HepG2 (cell line): ENCODE measurements around the gene TFPI. TPM values are rescaled to one million over a fixed set of nuclear protein-coding genes. Genes with fewer than 3 reads are reported as not detected.

Experiments
- ATAC-seq: fragments of 200-7000 bp; cut with Tn5 transposase; 3 replicates; pipeline ENCODE4 v1.9.1; 2020; ENCODE audit warnings: mild to moderate bottlenecking, moderate library complexity
- BruUV-seq: library from RNA; stranded (reverse); fragments of 400-500 nt; replicated peaks from 2 replicates; lab custom pipeline; 2021; lab: Mats Ljungman, UMichigan
- CTCF ChIA-PET: fragments of 300-600 bp; formaldehyde crosslinking; extraction: SDS; loops from one replicate; lab custom pipeline; 2021; ENCODE audit warnings: low total read pairs, inconsistent platforms, low intra/inter-chr PET ratio; lab: Yijun Ruan, JAX
- POLR2A ChIA-PET: fragments of 350-600 bp; sonication (Branson Sonifier 250); formaldehyde crosslinking; loops from one replicate; lab custom pipeline; 2020; ENCODE audit warnings: antibody characterized with exemption, inconsistent platforms; lab: Yijun Ruan, JAX
- DNase-seq: peaks from one replicate; pipeline ENCODE4 v3.0.0-alpha.2; 2015; ENCODE audit warnings: low spot score
- FAIRE-seq: peaks from 3 replicates; lab custom pipeline; 2011; peaks lifted over from hg19 to GRCh38; lab: Jason Lieb, UNC
- H2AFZ ChIP-seq: one replicate; pipeline ENCODE4 v1.6.1; 2011; ENCODE audit warnings: low read length, inconsistent platforms
- H3K27ac ChIP-seq: fragments of 300-600 bp; 3 replicates; pipeline ENCODE4 v1.8.0; 2011; ENCODE audit warnings: mixed run types, mild to moderate bottlenecking, mixed read lengths, low read length, inconsistent platforms; ENCODE audit not compliant: insufficient read depth; ENCODE audit errors: extremely low read length
- H3K27me3 ChIP-seq, 2 experiments: fragments of 200-600 bp in 1 of 2; 2 replicates in 1 of 2; 3 replicates in 1 of 2; pipeline versions ENCODE4 v1.6.0 to v1.8.0; 2011; ENCODE audit warnings: low read length in 2 of 2, mild to moderate bottlenecking in 2 of 2, moderate library complexity in 2 of 2, inconsistent platforms in 1 of 2; ENCODE audit not compliant: insufficient read depth in 2 of 2, control insufficient read depth in 1 of 2
- H3K36me3 ChIP-seq, 2 experiments: fragments of 200-600 bp in 1 of 2; replicated peaks in 1 of 2; 2 replicates in 1 of 2; 3 replicates in 1 of 2; pipeline versions ENCODE4 v1.5.1 to v1.8.0; 2011; ENCODE audit warnings: low read length in 2 of 2, inconsistent platforms in 1 of 2; ENCODE audit not compliant: insufficient read depth in 2 of 2, control insufficient read depth in 1 of 2
- H3K4me1 ChIP-seq: 2 replicates; pipeline ENCODE4 v1.5.1; 2012; ENCODE audit warnings: low read length, inconsistent platforms; ENCODE audit not compliant: insufficient read depth
- H3K4me2 ChIP-seq: 2 replicates; pipeline ENCODE4 v1.6.0; 2011; ENCODE audit warnings: low read depth, low read length, inconsistent platforms
- H3K4me3 ChIP-seq, 3 experiments: fragments of 200-600 bp in 1 of 3; sonication (generic), shearing (Covaris generic) in 1 of 3; replicated peaks in 1 of 3; 2 replicates each; pipeline ENCODE4 v1.5.1; 2011 to 2016; ENCODE audit warnings: low read length in 3 of 3, inconsistent platforms in 2 of 3, low read depth in 2 of 3, mild to moderate bottlenecking in 2 of 3, control low read depth in 1 of 3, mixed read lengths in 1 of 3; ENCODE audit not compliant: insufficient read depth in 1 of 3
- H3K79me2 ChIP-seq: one replicate; pipeline ENCODE4 v1.6.1; 2011; ENCODE audit warnings: low read length, inconsistent platforms; ENCODE audit not compliant: insufficient read depth
- H3K9ac ChIP-seq: 2 replicates; pipeline ENCODE4 v1.6.0; 2011; ENCODE audit warnings: mild to moderate bottlenecking, low read depth, low read length, inconsistent platforms; ENCODE audit not compliant: insufficient read depth
- H3K9me3 ChIP-seq: 2 replicates; pipeline ENCODE4 v1.5.1; 2012; ENCODE audit warnings: mild to moderate bottlenecking, low read length
- H4K20me1 ChIP-seq: 2 replicates; pipeline ENCODE4 v1.6.0; 2011; ENCODE audit warnings: inconsistent platforms, mild to moderate bottlenecking, low read length, moderate library complexity; ENCODE audit not compliant: insufficient read depth
- BORCS8-MEF2B ChIP-seq: sonication (generic); formaldehyde crosslinking; IDR thresholded peaks from 2 replicates; pipeline ENCODE4 v1.8.0; 2022; ENCODE audit warnings: mild to moderate bottlenecking, missing genetic modification reagents
- MED1 ChIP-seq: sonication (generic); formaldehyde crosslinking; IDR thresholded peaks from 2 replicates; pipeline ENCODE4 v1.4.0; 2020; ENCODE audit warnings: missing genetic modification reagents
- NFRKB ChIP-seq: fragments of 450-650 bp; IDR thresholded peaks from 2 replicates; pipeline ENCODE4 v1.6.1; 2017
- NR2F2 ChIP-seq: IDR thresholded peaks from 2 replicates; pipeline ENCODE4 v1.6.1; 2012; ENCODE audit warnings: low read depth, inconsistent platforms, borderline replicate concordance
- SOX5 ChIP-seq: IDR thresholded peaks from 2 replicates; pipeline ENCODE4 v1.6.1; 2016; ENCODE audit warnings: borderline replicate concordance
- SSRP1 ChIP-seq: IDR thresholded peaks from 2 replicates; pipeline ENCODE4 v1.6.1; 2016; ENCODE audit warnings: control low read depth
- WIZ ChIP-seq: sonication (generic); formaldehyde crosslinking; IDR thresholded peaks from 2 replicates; pipeline ENCODE4 v1.5.1; 2020; ENCODE audit warnings: mild to moderate bottlenecking, missing genetic modification reagents
- ZNF44 ChIP-seq: sonication (generic); formaldehyde crosslinking; IDR thresholded peaks from 2 replicates; pipeline ENCODE4 v1.5.1; 2020; ENCODE audit warnings: mild to moderate bottlenecking, missing genetic modification reagents
- WGBS: methylation state at CpG from one replicate; pipeline ENCODE4 v1.1.6; 2017; ENCODE audit warnings: low lambda C conversion rate; 5-methylcytosine and 5-hydroxymethylcytosine counted together
- in situ Hi-C: cut with HindIII; loops from 2 replicates; pipeline ENCODE4 v1.10.0; 2017; ENCODE audit warnings: low pct_unique_long_range_greater_than_20kb; ENCODE audit not compliant: extremely low pct_ligation_motif_present
- intact Hi-C: fragments of 100-400 bp; cut with micrococcal nuclease; formaldehyde crosslinking; loops from one replicate; pipeline ENCODE4 v1.10.0; 2022; ENCODE audit not compliant: unreplicated experiment
- polyA plus RNA-seq, 8 experiments: library from polyadenylated mRNA; depleted of rRNA in 3 of 8; stranded (reverse) in 7 of 8; unstranded in 1 of 8; fragments of >200 nt; fragmentation: Illumina TruSeq in 4 of 8; extraction: Trizol in 4 of 8; gene quantifications; 2 replicates each; pipeline versions ENCODE4 v1.2.1 to v1.2.3, GENCODE V29; 2011 to 2016; ENCODE audit warnings: low read depth in 4 of 8, missing spikeins in 1 of 8, mixed read lengths in 1 of 8; ENCODE audit not compliant: insufficient read depth in 1 of 8
- total RNA-seq, 5 experiments: library from RNA; depleted of rRNA; stranded (reverse); fragments of >200 nt; fragmentation: Illumina TruSeq; extraction: Trizol; gene quantifications; 2 replicates each; pipeline ENCODE4 v1.2.3, GENCODE V29; 2016; ENCODE audit warnings: low read depth in 1 of 5
- TF ChIP-seq, protein P1 (sequence below): sonication (generic); formaldehyde crosslinking; IDR thresholded peaks from 2 replicates; pipeline ENCODE4 v1.4.0; 2020; ENCODE audit warnings: missing genetic modification reagents, borderline replicate concordance
- TF ChIP-seq, protein P2 (sequence below): sonication (generic); formaldehyde crosslinking; IDR thresholded peaks from 2 replicates; pipeline ENCODE4 v1.5.0; 2020; ENCODE audit warnings: missing genetic modification reagents

TFPI gene
- total and polyA plus RNA-seq, 2 of the 13 experiments (the other 11 are each of a cell fraction or from before 2014, with no cell fraction given), result 301 to 436 TPM

DNA sequence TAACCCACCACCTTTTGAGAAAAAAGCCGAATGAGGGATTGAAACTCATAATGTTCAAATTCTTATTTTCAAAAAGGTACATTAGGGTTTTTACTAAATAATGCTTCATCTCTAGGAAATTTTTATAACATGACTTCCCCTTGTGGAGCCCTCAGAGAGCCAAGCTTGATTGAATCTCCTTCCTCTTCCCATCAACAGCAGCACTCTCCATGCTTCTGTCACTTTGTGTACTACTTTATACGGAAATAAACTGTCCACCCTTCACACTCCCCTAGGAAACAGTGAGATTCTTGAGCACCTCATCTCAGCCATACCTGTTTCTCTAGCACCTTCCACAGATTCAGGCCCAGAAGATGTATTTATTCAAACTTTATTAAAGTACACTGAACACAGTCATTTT, 51.8 kb downstream of the TFPI start:
- H3K9ac ChIP-seq, result peak overlapping the region; percentile 20; the same call in 1 of the 2 replicates
- H3K9me3 ChIP-seq, result no peaks in the 10 kb centered on the region
- ATAC-seq (no peak), FAIRE-seq (no peak), DNase-seq (no peak)
- in situ Hi-C loops, result loop anchor here (5.0 to 10.0 kb wide), 2 partner anchors 75 to 342 kb away; no protein-coding TSS in a partner anchor
- H3K4me3 ChIP-seq, result no peak overlapping the region
- ChIA-PET POLR2A (interaction anchor here (1.2 to 2.9 kb wide), 2 partner anchors 30 to 47 kb away, joined by 3 to 11 read pairs; no protein-coding TSS in a partner anchor), CTCF (interaction anchor here (7.2 kb wide), 1 partner anchor 78 kb away, joined by 258 read pairs; no protein-coding TSS in a partner anchor)
- H3K27me3 ChIP-seq, result no peaks in the 10 kb centered on the region
- intact Hi-C loops, result no loop called here
- H3K79me2 ChIP-seq, result peaks cover 70% of the 10 kb centered on the region
- H3K27ac ChIP-seq, result peak overlapping the region; percentile 45
- H2AFZ ChIP-seq, result no peak overlapping the region
- 78% methylated on average over 2 of the region's 2 CpGs for WGBS
- H3K4me1 ChIP-seq, result peaks cover 68% of the 10 kb centered on the region
- H4K20me1 ChIP-seq, result peaks cover 18% of the 10 kb centered on the region
- H3K36me3 ChIP-seq, result peaks cover 1 to 36% of the 10 kb centered on the region in 2 experiments; a peak in 4 of 5 replicates
- BruUV-seq, result TSS peak; percentile 7
- H3K4me2 ChIP-seq, result peak overlapping the region; percentile 12; the same call in 1 of the 2 replicates
- TF ChIP-seq NR2F2 (no peak), SOX5 (CRISPR knock-in tag) (no peak), NFRKB (no peak), ZNF44 (CRISPR knock-in tag) (no peak), BORCS8-MEF2B (CRISPR knock-in tag) (no peak), WIZ (CRISPR knock-in tag) (no peak), MED1 (CRISPR knock-in tag) (0 out of 2 replicates have a peak, but pooled peaks have one; percentile 9), SSRP1 (CRISPR knock-in tag) (0 out of 2 replicates have a peak, but pooled peaks have one; percentile 54)
- TF ChIP-seq, protein P1, sequence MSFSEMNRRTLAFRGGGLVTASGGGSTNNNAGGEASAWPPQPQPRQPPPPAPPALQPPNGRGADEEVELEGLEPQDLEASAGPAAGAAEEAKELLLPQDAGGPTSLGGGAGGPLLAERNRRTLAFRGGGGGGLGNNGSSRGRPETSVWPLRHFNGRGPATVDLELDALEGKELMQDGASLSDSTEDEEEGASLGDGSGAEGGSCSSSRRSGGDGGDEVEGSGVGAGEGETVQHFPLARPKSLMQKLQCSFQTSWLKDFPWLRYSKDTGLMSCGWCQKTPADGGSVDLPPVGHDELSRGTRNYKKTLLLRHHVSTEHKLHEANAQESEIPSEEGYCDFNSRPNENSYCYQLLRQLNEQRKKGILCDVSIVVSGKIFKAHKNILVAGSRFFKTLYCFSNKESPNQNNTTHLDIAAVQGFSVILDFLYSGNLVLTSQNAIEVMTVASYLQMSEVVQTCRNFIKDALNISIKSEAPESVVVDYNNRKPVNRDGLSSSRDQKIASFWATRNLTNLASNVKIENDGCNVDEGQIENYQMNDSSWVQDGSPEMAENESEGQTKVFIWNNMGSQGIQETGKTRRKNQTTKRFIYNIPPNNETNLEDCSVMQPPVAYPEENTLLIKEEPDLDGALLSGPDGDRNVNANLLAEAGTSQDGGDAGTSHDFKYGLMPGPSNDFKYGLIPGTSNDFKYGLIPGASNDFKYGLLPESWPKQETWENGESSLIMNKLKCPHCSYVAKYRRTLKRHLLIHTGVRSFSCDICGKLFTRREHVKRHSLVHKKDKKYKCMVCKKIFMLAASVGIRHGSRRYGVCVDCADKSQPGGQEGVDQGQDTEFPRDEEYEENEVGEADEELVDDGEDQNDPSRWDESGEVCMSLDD (CRISPR knock-in tag), result no peak
- TF ChIP-seq, protein P2, sequence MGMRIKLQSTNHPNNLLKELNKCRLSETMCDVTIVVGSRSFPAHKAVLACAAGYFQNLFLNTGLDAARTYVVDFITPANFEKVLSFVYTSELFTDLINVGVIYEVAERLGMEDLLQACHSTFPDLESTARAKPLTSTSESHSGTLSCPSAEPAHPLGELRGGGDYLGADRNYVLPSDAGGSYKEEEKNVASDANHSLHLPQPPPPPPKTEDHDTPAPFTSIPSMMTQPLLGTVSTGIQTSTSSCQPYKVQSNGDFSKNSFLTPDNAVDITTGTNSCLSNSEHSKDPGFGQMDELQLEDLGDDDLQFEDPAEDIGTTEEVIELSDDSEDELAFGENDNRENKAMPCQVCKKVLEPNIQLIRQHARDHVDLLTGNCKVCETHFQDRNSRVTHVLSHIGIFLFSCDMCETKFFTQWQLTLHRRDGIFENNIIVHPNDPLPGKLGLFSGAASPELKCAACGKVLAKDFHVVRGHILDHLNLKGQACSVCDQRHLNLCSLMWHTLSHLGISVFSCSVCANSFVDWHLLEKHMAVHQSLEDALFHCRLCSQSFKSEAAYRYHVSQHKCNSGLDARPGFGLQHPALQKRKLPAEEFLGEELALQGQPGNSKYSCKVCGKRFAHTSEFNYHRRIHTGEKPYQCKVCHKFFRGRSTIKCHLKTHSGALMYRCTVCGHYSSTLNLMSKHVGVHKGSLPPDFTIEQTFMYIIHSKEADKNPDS, result no peak
- TF ChIP-seq, all 625 proteins: peak for 2
